KMS-11 (cell line): ENCODE measurements around the gene PHF20.
"Not testable (repeated sequence)": the region's sequence is repeated elsewhere in the genome, so short reads cannot be mapped to it uniquely, and the experiment has no call there.

Experiments
- H2AFZ ChIP-seq: fragments of 200-600 bp; sonication (generic); 2 replicates; pipeline ENCODE4 v1.6.1; 2016; ENCODE audit warnings: antibody characterized with exemption, mixed run types, low read depth
- H3K27ac ChIP-seq: fragments of 200-600 bp; sonication (generic); 2 replicates; pipeline ENCODE4 v1.6.1; 2016; ENCODE audit warnings: mild to moderate bottlenecking, mixed run types
- H3K27me3 ChIP-seq: fragments of 200-600 bp; sonication (generic); 2 replicates; pipeline ENCODE4 v1.6.1; 2017; ENCODE audit warnings: mild to moderate bottlenecking, low read depth, mixed run types, moderate library complexity; ENCODE audit not compliant: insufficient read depth
- H3K36me3 ChIP-seq: fragments of 200-600 bp; sonication (generic); 2 replicates; pipeline ENCODE4 v1.6.1; 2017; ENCODE audit warnings: mild to moderate bottlenecking, mixed run types; ENCODE audit not compliant: insufficient read depth
- H3K4me1 ChIP-seq: fragments of 200-600 bp; sonication (generic); 2 replicates; pipeline ENCODE4 v1.6.1; 2016; ENCODE audit warnings: mild to moderate bottlenecking, low read depth, mixed run types; ENCODE audit not compliant: poor library complexity, severe bottlenecking
- H3K4me2 ChIP-seq: fragments of 200-600 bp; sonication (generic); 2 replicates; pipeline ENCODE4 v1.7.0; 2016; ENCODE audit warnings: mild to moderate bottlenecking, mixed run types
- H3K4me3 ChIP-seq: fragments of 200-600 bp; sonication (generic); IDR thresholded peaks from 2 replicates; pipeline ENCODE4 v1.6.1; 2017; ENCODE audit warnings: low read depth, low read length, mixed read lengths; ENCODE audit not compliant: insufficient read depth
- H3K79me2 ChIP-seq: fragments of 200-600 bp; sonication (generic); 2 replicates; pipeline ENCODE4 v1.6.1; 2016; ENCODE audit warnings: low read depth, mixed run types; ENCODE audit not compliant: insufficient read depth
- H3K9ac ChIP-seq: fragments of 200-600 bp; sonication (generic); 2 replicates; pipeline ENCODE4 v1.6.1; 2016; ENCODE audit warnings: mild to moderate bottlenecking, mixed run types
- H4K20me1 ChIP-seq: fragments of 200-600 bp; sonication (generic); 2 replicates; pipeline ENCODE4 v1.6.1; 2016; ENCODE audit warnings: mild to moderate bottlenecking, mixed run types; ENCODE audit not compliant: insufficient read depth
- CTCF ChIP-seq: fragments of 200-600 bp; sonication (generic); conservative IDR thresholded peaks from 2 replicates; pipeline ENCODE4 v1.6.1; 2017; ENCODE audit warnings: low read depth, mild to moderate bottlenecking, antibody characterized with exemption, low read length, moderate library complexity, mixed read lengths

The PHF20 gene

GRCh38 chr20:35854713-35855348 is 83.0 kb downstream of the PHF20 start:
- no peak overlapping the region for H2AFZ ChIP-seq
- TF ChIP-seq CTCF, result no peak
- no peak overlapping the region for H3K4me3 ChIP-seq
- no peak overlapping the region for H3K9ac ChIP-seq
- peaks cover 11% of the 10 kb centered on the region for H3K4me1 ChIP-seq
- H3K79me2 ChIP-seq, result no peaks in the 10 kb centered on the region
- no peaks in the 10 kb centered on the region; the same call in 1 of the 2 replicates for H3K36me3 ChIP-seq
- no peak overlapping the region for H3K4me2 ChIP-seq
- no peaks in the 10 kb centered on the region for H3K27me3 ChIP-seq
- H3K27ac ChIP-seq, result no peak overlapping the region
- no peaks in the 10 kb centered on the region for H4K20me1 ChIP-seq

- not testable (repeated sequence) for H4K20me1 ChIP-seq, H3K27ac ChIP-seq, H3K36me3 ChIP-seq, H3K4me3 ChIP-seq, H2AFZ ChIP-seq, H3K27me3 ChIP-seq, H3K79me2 ChIP-seq, H3K9ac ChIP-seq, H3K4me2 ChIP-seq
- peaks cover 14% of the 10 kb centered on the region for H3K4me1 ChIP-seq
Observed at GRCh38 chr20:35855641-35856040, 83.8 kb downstream of the PHF20 start.

DNA sequence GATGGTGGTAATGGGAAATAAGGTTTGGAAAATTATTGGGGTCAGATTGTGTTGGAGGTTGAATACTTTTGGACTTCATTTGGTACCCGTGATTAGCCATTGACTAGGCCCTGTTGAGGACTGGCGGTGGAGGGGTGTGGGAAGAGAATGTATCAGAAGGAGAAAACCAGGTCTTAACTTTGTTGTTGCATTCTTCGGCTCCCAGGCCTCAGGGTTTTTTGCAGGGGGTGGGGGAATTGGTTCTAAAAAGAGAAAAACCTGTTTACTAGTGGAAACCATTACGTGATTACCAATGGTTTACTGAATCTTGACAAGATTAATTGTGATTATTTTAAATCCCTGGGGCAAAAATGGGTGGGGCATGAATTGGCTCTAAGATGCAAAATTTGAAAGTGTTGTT is 85.1 kb downstream of the PHF20 start:
- Histone ChIP-seq H3K27me3 (no peaks in the 10 kb centered on the region), H3K4me3 (no peak overlapping the region), H3K4me2 (no peak overlapping the region), H2AFZ (no peak overlapping the region), H3K27ac (no peak overlapping the region), H3K36me3 (no peaks in the 10 kb centered on the region; the same call in 1 of the 2 replicates), H3K4me1 (peaks cover 14% of the 10 kb centered on the region), H4K20me1 (no peaks in the 10 kb centered on the region), H3K9ac (no peak overlapping the region), H3K79me2 (no peaks in the 10 kb centered on the region)
- no peak for TF ChIP-seq CTCF

- Histone ChIP-seq H3K36me3 (no peaks in the 10 kb centered on the region), H3K4me1 (no peaks in the 10 kb centered on the region), H3K27ac (no peak overlapping the region), H3K27me3 (no peaks in the 10 kb centered on the region), H3K4me2 (no peak overlapping the region), H3K9ac (no peak overlapping the region), H3K4me3 (no peak overlapping the region), H2AFZ (no peak overlapping the region), H3K79me2 (no peaks in the 10 kb centered on the region), H4K20me1 (no peaks in the 10 kb centered on the region)
- no peak for TF ChIP-seq CTCF
Observed at GRCh38 chr20:35866418-35867202, 94.8 kb downstream of the PHF20 start.
